Measurements from ENCODE around the gene CABCOCO1.
"Not testable (repeated sequence)": the region's sequence is repeated elsewhere in the genome, so short reads cannot be mapped to it uniquely, and the experiment has no call there.

The CABCOCO1 gene

DNA sequence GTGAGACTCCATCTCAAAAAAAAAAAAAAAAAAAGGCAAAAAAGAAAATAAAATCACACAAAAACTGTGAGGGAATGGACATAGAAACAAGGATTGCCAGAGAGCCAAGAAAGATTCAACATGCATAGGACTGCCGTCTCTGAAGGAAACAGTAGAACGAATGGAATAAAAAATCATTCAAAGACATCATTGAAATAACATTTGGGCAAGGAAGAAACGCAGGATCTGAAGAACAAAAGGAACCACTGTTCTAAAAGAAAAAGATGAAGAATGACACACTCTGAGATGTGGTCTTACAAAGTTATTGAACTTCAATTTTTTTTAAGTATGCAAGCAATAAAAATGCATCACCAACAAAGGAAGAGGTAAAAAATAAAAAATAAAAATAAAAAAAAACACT, 57.2 kb downstream of the CABCOCO1 start:
- no peak for DNase-seq

DNA sequence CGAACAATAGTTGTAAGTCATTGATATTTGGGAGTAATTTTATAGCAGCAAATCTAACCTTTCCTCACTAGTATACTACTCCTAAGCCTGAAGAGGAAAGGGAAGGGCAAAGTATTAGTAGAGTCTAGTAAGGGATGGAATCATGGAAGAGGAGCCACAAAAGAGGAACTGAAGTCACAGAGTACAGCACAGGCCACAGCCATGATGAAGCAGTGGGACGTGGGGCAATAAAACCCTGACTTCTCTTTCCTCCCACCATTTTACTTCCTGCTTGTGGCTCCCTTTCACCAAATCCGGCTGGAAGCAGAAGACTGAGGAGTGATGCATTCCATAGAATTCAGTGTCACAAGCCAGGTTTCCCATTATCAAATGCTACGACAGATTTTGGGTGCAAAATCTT, 58.7 kb downstream of the CABCOCO1 start:
- no peak for DNase-seq

DNA sequence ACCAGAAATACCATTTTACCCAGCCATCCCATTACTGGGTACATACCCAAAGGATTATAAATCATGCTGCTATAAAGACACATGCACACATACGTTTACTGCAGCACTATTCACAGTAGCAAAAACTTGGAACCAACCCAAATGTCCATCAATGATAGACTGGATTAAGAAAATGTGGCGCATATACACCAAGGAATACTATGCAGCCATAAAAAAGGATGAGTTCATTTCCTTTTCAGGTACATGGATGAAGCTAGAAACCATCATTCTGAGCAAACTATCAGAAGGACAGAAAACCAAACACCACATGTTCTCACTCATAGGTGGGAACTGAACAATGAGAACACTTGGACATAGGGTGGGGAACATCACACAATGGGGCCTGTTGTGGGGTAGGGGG, 62.5 kb downstream of the CABCOCO1 start:
- not testable (repeated sequence) for DNase-seq

DNA sequence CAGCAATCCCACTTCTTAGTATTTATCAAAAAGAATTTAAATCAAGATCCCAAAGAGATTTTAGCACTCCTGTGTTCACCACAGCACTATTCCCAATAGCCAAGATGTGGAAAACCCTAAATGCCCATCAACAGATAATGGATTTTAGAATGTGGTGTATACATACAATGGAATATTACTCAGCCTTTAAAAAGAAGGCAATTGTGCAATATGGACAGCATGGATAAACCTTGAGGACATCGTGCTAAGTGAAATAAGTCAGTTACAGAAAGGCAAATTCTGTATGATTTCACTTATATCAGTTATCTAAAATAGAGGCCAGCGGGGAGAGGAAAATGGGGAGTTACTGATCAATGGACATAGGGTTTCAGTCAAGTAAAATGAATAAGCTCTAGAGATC, 66.9 kb downstream of the CABCOCO1 start:
- no peak for DNase-seq

DNA sequence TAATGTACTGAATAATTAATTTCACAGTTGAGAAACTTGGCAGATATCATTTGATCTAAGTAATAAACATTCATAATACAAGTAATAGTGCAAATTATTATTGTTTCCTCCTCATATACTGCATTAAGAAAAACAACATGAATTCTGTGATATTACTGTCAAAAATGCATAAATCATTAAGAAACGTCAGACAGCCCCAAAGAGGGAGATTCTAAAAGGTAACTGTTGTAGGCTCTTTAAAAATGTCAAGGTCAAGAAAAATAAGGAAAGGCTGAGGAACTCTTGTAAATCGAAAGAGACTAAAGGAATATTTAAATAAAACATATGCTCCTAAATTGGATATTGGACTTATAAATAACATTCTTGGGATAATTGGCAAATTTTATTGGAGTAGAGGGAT, 67.9 kb downstream of the CABCOCO1 start:
- no peak for DNase-seq

DNA sequence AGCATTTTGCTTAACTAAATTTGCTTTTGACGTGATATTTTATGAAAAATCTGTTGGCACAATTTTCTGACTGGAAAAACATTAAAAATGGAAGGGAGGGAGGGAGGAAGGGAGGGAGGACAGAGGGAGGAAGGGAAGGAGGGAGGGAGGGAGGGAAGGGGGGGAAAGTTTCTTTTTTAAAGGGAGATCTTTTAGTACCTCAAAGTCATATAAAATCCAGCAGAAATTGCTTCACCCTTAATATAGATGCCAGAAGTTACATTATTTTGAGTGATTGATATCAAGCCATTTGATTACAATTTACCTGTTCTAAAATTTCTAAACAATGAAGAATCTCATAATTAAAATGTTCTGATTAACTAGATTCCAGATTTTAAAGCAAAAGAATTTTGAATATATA, 68.9 kb downstream of the CABCOCO1 start:
- no peak for DNase-seq

DNA sequence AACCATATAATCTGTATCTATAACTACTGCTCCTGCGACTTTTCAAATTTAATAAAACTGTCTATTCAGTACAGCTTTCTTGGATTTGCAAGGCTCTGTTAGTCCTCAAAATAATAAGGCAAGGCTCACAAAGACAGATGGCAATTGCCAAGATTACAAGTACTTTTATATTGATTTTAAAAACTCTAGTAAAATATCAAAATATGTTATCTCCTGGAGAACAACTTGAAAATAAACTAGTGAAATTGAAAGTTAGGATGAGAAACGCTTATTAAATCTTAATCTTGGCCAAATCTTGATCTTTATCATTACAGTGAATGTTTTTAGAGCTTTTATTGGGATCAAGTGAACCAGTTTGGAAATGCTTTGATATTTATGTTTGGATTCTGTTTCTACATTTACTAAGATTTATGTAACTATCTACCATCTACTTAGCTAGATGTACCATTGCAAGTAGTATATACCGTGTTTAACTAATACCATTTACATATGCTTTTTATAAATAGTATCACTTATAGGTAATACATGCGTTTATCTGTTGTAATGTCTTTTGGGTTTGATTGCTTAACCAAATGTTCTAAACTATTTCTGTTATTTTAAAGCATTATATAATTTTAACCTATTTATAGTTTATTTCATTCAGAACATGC, 70.0 kb downstream of the CABCOCO1 start:
- no peak for DNase-seq

DNA sequence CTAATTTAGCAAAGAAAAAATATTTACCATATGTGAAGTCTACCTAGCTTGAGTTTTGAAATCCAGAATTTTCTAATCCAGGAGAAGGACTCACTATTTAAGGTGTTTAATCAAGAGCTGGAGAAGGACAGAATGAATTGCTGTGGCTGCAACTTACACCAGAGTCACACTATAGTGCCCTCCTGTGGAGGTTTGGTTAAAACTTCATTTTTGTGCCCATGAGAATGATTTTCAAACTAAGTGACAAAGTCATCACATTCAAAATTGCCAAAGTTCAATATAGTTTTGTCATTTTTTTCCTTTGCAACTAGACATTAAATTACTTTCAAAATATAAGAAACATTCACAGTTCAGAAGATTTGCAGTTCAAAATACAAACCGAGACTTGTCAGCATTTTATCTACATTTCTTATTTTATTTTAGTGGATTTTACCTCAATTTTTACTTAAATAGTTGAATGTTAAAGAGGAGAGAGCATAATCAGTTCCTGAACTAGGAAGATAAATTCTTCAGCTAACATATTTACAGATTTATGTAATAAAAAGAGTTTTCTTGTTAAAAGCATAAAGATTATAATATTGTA, 70.7 kb downstream of the CABCOCO1 start:
- DNase-seq, result peak; percentile 24

DNA sequence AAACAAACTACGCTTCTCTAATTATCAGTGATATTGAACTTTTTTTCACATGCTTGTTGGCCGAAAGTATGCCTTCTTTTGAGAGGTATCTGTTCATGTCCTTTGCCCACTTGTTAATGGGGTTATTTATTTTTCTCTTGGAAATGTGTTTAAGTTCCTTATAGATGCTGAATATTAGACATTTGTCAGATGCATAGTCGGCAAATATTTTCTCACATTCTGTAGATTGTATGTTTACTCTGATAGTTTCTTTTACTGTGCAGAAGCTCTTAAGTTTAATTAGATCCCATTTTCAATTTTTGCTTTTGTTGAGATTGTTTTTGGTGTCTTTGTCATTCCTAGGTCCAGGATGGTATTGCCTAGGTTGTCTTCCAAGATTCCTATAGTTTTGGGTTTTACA, 73.2 kb downstream of the CABCOCO1 start:
- no peak for DNase-seq

DNA sequence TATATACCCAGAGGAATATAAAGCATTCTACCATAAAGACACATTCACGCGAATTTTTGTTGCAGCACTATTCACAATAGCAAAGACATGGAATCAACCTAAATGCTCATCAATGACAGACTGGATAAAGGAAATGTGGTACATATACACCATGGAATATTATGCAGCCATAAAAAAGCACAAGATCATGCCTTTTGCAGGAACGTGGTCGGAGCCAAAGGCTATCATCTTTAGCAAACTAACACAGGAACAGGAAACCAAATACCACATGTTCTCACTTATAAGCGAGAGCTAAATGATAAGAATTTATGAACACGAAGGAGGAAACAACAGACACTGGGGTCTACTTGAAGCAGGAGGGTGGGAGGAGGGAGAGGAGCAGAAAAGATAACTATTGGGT, 74.7 kb downstream of the CABCOCO1 start:
- not testable (repeated sequence) for DNase-seq

DNA sequence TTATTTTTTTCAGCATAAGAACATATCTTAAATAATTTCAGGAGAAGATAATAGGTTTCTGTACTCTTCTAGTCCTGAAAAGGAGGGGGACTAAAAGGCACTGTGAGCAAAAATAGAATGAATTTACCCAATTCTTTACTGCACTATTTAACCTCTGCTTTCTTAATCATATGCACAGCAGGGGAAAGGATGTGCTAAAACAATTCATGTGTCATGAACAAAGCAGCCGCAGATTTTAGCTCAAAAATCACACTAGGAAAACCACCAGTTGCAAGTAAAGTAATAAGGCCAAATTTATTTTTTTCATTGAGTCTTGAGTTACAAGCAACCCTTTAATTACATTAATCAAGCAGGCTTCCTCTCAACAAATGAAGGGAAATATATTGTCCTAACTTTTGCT, 80.1 kb downstream of the CABCOCO1 start:
- DNase-seq, result no peak

DNA sequence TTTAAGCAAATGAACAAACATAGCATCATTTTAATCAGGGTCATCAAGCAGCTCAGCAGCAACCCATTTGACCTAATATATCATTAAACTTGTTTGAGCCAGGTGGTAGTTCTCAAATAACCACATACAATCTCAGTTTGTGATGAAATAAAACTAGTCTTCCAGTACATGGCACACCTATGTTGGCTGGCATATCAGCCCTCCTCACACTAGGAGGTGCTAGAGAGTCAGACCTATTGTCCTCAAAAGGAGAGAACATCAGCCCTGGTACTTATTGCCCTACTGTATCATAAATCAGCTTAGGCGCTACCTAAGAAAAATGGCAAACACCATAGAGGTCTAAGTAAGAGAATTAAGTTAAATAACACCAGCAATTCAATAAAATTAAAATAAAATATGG, 81.7 kb downstream of the CABCOCO1 start:
- no peak for DNase-seq

DNA sequence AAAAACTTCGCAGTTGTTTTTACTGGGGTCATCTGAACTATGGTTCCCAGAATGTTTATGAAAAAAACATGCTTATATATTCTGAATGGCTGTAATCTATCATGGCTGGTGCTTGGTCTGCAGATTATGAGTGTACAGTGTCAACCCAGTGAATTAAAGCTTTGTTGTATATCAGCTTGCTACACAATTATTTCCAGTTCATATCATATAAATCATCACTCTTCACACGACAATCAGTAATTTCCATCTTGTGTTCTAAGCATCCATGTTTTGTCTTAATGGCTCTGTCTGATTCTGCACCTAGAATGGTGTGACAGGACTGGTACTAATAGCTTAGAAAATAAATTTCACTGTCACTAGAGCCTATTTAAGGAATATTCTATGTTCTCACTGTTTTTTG, 83.6 kb downstream of the CABCOCO1 start:
- DNase-seq, result no peak

DNA sequence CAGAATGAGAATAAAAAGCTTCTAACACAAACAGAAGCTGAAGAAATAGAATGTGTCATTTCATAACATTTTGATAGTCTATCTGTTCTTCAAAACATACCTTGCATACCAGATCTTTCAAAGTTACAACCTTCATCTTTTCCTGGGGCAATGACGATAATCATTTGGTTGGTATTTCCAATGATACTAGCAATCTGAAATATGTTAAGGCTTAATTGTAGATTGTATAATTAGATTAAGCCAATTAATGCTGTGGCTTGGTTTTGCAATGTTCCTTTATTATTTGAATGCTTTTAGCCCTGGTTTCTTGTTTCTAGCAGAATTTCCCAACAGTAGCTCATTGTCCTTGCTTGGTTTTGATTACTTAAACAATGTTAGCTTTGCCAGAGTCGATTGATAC, 84.6 kb downstream of the CABCOCO1 start:
- no peak for DNase-seq

DNA sequence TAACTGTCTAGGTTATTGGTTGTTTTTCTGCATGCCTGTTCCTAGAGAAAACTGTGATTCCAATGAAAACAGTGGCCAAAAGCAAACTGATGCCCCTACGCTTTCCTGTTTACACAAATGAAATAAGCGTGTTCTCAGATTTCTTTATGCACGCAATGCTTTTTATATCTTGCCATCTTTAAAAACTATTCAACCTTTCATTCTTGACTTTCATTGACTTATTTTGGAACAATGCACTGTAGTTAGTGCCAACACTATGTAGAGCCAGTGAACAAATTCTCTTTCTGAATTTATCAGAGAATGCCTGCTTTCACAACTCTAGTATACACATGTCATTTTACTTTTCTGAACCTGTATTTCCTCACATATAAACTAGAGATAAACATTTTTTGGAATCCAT, 86.6 kb downstream of the CABCOCO1 start:
- DNase-seq, result no peak

DNA sequence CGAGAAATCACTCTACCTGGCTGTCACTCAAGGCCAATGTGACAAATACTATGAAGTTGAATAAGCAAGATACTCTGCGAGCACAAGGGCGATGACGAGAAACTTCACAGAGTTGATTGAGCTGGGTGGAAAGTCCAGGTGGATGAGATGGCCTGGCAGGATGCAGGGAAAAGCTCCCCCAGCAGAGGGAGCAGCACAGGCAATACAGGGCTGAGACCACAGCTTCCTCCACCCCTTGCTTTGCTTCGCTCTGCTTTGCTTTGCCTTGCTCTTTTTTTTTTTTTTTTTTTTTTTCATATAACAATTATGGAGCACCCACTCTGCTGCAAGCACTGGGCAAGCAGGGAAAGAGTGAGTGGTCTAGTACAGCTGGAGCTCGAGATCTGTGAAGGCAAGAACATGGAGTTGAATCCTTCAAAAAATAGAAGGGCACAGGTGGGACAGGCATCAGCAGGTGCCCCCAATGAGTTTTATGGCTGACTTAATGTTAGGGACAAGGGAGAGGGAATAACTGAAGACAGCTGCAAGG, 88.3 kb downstream of the CABCOCO1 start:
- peak; percentile 73 for DNase-seq

DNA sequence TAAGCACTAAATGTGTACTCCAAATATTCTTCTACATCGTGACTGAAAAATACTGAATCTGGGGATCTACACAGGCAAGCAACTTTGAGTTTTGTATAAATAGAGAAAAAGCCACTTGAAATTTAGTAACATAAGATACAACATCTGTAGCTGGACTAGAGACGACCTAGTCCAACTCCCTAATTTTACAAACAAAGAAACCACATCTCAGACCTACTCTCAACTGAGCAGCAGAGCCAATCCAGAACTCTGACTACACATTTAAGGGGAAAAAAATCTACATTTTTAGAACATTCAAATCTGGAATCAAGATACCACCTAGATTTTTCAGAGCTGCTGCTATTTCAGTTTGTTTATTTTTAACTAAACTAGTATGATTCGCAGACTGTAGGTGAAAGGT, 88.9 kb downstream of the CABCOCO1 start:
- DNase-seq, result no peak

DNA sequence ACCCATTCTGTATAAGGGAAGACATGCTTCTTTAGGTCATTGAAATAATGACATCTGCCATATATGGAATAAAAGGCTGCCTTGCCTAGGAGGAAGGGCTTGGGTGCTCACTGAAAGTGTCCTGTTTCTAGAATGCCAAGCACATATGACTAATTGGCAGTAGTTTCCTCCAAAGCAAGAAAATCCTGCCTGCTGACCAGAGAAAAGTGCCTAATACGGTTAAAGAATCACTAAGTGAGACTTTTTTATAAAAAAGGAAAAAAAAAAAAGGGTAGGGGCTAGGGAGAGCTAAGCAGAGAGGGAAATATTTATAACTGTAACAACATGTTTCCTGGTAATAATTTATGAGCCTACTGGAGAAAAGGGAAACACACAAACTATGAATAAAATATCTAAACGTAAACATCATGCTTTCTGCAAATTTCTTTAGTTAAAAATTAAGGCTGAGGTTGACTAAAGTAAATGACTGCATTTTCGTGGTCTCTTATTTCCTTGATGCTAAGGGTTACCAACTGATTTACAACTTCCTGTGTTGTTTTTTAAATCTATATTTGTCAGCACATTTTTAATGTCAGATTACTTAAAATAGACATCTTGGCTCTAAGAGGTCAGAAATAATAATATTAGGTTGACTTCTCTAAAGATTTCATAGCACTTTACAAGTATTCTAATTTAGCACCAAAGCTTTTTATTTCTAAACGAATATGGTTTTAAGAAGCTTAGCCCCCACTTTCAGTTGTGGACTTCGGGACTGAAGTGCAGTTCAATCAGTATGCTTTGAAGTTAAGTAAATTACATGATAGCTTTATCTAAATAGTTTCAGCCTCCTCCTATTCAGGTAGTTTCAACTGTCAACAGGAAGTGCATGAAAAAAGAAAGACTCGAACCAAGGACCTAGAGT, 89.6 kb downstream of the CABCOCO1 start:
- DNase-seq, result peak; percentile 18

DNA sequence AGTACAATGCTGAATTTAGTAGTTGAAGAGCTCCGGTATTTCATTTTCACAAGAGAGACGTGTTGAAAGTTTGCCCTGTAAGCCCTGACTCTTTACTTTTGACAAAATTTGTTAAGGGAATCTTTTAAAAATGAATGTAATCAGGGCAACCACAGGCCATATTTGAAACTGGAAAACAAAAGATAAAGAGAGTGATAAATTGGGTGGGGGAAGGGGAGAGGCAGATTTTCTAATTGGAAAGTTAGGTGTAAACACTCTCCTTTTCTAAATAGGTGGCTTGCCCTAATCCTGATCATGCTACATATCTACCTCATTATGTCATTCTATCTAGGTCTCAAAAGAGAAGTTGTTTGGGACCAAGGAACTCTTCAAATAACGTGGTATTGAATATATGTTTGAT, 90.7 kb downstream of the CABCOCO1 start:
- DNase-seq, result no peak

DNA sequence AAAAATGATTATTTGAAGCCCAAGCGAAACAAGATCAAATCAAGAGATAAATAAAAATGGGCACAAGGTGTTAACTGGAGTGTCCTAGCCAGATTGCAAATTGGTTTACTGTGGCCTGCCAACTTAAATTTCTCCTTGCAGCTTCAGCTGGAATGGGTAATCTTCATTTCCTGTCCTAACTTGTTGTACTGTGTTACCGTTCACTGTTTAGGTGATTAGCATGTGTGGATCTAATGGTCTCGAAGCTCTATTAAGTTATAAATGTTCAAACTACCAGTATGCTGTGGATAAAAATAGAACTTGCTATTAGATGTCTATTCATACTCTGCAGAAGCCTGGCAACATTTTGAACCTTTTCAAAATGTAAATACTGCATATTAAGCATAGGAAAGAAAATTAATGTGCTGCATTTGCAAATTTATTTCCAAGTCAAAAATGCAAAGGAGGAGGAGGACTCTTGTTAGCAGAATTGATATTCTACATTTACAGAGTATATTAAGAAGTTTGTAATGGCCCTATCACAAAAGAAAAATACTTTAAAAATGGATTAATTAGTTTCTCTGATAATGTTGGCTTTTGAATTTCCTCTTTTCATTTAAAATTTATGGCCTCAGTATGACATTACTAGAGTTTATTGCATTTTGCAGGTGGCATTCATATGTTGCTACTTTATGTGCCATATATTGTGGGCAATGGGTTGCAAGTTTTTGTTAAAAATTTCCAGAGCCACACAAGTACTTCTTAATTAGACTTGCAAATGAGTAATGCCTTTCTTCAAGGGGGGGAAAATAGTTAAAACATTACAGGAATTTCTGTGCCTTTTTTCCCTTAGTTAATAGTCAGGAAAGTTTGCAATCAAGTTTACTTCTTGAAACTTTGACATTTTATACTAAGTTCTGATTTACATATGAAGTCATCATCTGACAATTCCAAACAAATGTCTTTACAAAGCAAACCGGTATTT, 92.1 kb downstream of the CABCOCO1 start:
- DNase-seq, result no peak

DNA sequence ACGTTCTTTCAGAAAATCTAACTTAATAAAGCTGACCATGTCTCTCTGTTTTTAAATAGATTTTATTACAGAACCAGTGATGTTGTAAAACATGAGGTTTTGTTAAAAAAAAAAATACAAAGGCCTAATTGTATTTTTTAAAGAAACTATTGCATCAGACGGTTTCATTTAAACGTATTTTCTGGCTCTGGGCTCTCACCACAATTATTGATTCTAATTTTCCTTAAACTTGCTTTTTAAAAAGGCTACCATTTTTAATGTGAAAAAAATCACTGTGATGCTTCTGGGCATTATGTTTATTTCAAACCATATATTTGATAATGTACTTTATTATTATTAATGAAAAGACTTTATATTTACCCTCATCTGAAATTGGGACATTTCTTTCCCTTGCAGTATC, 94.3 kb downstream of the CABCOCO1 start:
- no peak for DNase-seq

DNA sequence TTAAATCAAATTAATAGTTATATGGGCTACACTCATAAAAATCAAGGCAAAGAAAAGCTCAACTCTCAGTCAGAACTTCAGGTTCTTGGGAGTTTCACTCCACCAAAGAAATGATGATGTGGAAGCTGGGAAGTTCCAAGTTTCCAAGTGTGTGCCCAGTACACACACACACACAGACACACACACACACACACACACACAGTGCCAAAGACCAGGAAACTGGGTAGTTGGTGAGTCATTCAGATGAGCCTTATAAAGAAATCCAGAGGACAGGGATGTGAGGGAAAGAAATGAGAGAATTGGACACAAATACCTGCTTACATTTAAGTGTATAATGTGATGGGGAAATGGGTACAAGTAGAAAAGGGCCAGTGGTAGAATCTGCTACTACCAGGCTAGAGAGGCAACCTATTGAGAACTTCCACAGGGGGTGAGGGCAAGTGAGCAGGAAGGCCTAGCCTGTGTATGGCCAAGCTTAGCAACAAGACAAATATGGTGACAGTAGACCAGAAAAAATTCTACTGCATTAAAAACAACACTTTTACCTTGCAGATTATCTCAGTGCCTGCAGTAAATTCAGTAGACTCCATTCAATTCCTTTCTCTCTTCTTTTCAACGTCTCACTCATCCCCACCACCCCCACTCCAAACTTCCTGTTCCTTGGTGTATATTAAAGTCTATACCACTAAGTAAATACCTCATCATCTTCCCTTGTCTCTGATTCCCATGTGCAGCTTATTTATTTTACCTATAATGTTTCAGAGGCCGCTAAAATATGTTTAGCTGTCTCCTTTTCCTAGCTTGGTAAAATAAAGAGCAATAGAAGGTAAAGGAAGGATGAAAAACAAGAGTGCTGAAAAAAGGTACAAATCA, 95.0 kb downstream of the CABCOCO1 start:
- no peak for DNase-seq
